Stimulated activated CD4-positive, alpha-beta T cell treated with anti-CD3 and anti-CD28 coated beads, Interleukin-4, amount 100 ng/mL, for 48 hours (primary cell): Measurements from ENCODE around the gene AKR1C1.
"Not testable (repeated sequence)": the region's sequence is repeated elsewhere in the genome, so short reads cannot be mapped to it uniquely, and the experiment has no call there.

Experiments used
- DNase-seq, 2 donors: peaks; one replicate each; pipeline ENCODE4 v3.0.0-alpha.2; 2020; ENCODE audit warnings: low read depth in 2 of 2

The AKR1C1 gene

GRCh38 chr10:4947635-4948596 is 15.3 kb upstream of the AKR1C1 start:
- DNase-seq: no peak

- not testable (repeated sequence) for DNase-seq
Observed at GRCh38 chr10:4951512-4952162, 11.6 kb upstream of the AKR1C1 start.

DNA sequence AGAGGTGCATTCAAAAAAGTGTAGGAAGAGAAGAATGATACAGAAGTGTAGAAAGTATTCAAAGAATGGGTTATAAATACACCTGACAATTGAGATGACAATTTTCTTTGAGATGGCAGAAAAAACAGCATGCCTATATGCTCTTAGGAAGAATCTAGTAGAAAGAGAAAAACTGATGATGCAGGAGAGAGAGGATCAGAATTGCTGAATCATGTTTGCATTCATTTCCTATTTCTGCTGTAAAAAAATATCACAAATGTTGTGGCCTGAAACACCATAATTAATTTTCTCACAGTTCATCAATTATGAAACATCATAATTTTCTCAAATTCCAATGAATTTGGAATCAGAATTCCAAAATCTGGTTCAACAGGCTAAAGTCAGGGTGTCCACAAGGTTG is 9.8 kb upstream of the AKR1C1 start:
- no peak for DNase-seq

GRCh38 chr10:4956088-4956487 is 7.1 kb upstream of the AKR1C1 start:
- DNase-seq: not testable (repeated sequence)

- DNase-seq: not testable (repeated sequence)
Observed at GRCh38 chr10:4956955-4957645, 6.1 kb upstream of the AKR1C1 start.

DNA sequence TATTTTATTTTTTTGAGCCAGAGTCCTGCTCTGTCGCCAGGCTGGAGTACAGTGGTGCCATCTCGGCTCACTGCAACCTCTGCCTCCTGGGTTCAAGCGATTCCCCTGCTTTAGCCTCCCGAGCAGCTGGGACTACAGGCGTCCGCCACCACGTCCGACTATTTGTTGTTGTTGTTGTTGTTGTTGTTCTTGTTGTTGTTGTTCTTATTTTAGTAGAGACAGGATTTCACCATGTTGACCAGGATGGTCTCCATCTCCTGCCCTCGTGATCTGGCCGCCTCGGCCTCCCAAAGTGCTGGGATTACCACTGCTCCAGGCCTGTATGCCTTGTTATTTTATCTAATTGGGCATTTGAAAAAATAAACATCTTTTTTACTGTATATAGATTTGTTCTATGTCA is 1.7 kb upstream of the AKR1C1 start:
- not testable (repeated sequence) for DNase-seq

- not testable (repeated sequence) for DNase-seq
Observed at GRCh38 chr10:4962308-4962707, 907 bp upstream of the AKR1C1 start.

GRCh38 chr10:4963815-4964154 is 570 bp downstream of the AKR1C1 start:
- not testable (repeated sequence) for DNase-seq

DNA sequence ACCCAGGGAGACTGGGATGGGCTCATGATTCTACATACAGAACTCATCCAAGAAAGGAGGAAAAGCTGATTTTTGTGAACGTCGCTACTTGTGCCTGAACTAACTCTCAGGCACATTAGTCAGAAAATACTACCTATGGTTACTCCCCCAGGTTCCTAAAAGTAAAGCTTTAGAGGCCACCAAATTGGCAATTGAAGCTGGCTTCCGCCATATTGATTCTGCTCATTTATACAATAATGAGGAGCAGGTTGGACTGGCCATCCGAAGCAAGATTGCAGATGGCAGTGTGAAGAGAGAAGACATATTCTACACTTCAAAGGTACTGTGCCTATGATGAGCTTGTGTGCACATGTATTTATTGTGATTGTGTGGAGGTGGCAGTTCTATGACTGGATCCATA is 2.5 kb downstream of the AKR1C1 start:
- not testable (repeated sequence) for DNase-seq

GRCh38 chr10:4967189-4967588 is 4.0 kb downstream of the AKR1C1 start:
- not testable (repeated sequence) for DNase-seq

GRCh38 chr10:4969289-4969688 is 6.1 kb downstream of the AKR1C1 start:
- DNase-seq: not testable (repeated sequence)

GRCh38 chr10:4970362-4970761 is 7.1 kb downstream of the AKR1C1 start:
- not testable (repeated sequence) for DNase-seq

DNA sequence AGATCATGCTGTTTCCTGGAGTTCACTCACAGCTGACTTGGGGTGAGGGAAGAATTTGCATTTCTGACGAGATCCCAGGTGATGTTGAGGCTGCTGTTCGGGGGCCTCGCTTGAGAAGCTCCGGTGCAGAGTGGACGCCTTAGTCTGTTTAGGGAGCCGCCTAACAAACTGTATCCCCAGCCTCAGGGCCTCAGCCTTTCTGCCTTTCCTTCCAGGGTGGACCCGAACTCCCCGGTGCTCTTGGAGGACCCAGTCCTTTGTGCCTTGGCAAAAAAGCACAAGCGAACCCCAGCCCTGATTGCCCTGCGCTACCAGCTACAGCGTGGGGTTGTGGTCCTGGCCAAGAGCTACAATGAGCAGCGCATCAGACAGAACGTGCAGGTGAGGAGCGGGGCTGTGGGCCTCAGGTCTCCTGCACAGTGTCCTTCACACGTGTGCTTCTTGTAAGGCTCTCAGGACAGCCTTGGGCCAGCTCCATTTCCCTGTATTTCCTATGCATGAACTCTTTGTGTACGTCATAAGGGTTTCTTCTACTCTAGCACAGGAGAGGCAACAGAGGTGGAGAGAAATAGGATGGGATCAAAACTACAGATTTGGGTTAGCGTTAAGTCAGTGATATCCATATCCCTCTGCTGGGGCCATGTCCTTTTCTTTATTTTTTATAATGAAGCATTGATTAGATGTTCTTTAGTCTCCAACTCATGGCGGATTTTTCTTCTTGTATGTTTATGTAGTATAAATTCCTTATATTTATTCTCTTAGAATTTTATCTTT is 9.3 kb downstream of the AKR1C1 start:
- not testable (repeated sequence) for DNase-seq

GRCh38 chr10:4973294-4973693 is 10.1 kb downstream of the AKR1C1 start:
- DNase-seq: not testable (repeated sequence)

DNA sequence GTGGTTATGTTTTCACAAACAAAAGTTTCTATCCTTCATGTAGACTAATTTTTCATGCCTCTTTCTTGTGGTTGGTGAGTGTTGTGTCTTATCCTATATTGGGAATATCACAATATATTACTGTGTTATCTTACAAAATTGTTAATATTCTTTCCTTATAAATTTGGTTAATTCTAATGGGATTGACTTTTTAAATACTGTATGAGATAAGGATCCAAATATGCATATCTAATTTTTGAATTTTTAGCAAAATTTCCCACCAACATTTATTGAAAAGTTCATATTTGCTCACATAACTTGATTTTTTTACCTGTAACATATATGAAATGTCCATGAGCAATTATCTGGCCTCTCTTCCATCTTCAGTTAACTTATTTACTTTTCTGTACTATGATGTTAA is 11.2 kb downstream of the AKR1C1 start:
- not testable (repeated sequence) for DNase-seq

GRCh38 chr10:4977025-4977424 is 13.8 kb downstream of the AKR1C1 start:
- DNase-seq: no peak

DNA sequence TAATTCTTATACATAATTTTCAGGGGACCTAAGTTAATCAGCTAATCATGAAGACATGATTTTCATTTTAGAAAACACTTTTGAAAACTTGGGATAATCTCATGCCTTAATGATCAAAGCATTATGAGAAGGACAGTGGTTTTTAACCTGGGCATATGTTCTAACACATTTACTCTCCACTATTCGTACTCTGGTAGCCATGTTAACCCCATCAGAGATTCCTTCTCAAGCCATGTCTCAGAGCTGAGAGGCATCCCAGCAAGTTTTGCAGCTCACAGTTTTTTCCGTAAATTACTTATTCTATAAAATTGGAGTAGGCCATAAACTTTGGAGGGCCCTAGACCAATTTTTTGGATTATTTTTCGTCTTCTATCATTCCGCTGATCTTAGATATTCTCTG is 15.7 kb downstream of the AKR1C1 start:
- DNase-seq: no peak

DNA sequence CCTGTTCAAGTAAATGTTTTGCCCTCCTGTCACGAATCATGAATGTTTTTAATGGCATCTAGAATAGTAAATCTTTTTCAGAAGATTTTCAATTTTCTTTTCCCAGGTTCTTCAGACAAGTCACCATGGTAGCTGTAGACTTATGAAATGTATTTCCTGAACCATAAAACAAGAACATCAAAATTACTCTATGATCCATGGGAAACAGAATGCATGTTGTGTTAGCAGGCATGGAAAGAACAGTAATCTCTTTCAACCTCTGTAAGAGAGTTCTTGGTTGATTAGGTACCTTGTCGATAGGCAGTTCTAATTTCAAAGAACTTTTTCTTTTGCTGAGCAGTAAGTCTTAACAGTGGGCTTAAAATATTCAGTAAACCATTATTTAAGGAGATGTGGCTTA is 17.6 kb downstream of the AKR1C1 start:
- no peak for DNase-seq

GRCh38 chr10:4981722-4982471 is 18.7 kb downstream of the AKR1C1 start:
- no peak for DNase-seq

- no peak for DNase-seq
Observed at GRCh38 chr10:4982764-4983226, 19.6 kb downstream of the AKR1C1 start.
